B cell (primary cell): ENCODE measurements around the gene TEX14. TPM values are rescaled to one million over a fixed set of nuclear protein-coding genes. Genes with fewer than 3 reads are reported as not detected.

Experiments used
- ATAC-seq: fragments of 200-7000 bp; cut with Tn5 transposase; one replicate; pipeline ENCODE4 v1.10.0; 2021; ENCODE audit warnings: low read depth, mild to moderate bottlenecking, moderate number of reproducible peaks, moderate library complexity
- CTCF ChIA-PET: fragments of 350-600 bp; sonication (Branson Sonifier 250); formaldehyde crosslinking; loops from one replicate; lab custom pipeline; 2021; ENCODE audit warnings: antibody characterized with exemption, inconsistent platforms; lab: Charles Lee
- POLR2A ChIA-PET: fragments of 350-600 bp; sonication (Branson Sonifier 250); formaldehyde crosslinking; loops from one replicate; lab custom pipeline; 2021; ENCODE audit warnings: antibody characterized with exemption; lab: Charles Lee
- DNase-seq: peaks from one replicate; pipeline ENCODE4 v3.0.0; 2013
- H2AFZ ChIP-seq: 2 replicates; pipeline ENCODE4 v1.6.1; 2012; ENCODE audit warnings: mild to moderate bottlenecking, low read depth, low read length; ENCODE audit not compliant: insufficient read depth, poor library complexity, severe bottlenecking
- H3K27ac ChIP-seq, 2 donors: 1 replicate in 1 of 2; 2 replicates in 1 of 2; pipeline ENCODE4 v1.5.1; 2012 to 2013; ENCODE audit warnings: low read length in 2 of 2, mild to moderate bottlenecking in 2 of 2, moderate library complexity in 1 of 2
- H3K27me3 ChIP-seq, 4 experiments: fragments of 200-600 bp in 1 of 4; sonication (generic) in 1 of 4; replicated peaks in 1 of 4; 1 replicate in 2 of 4; 2 replicates in 2 of 4; pipeline versions ENCODE4 v1.6.1 to v1.7.0; 2013 to 2016; ENCODE audit warnings: low read length in 3 of 4, mild to moderate bottlenecking in 2 of 4, mixed read lengths in 1 of 4, moderate library complexity in 1 of 4; ENCODE audit not compliant: insufficient read depth in 4 of 4, control insufficient read depth in 3 of 4; ENCODE audit errors: control extremely low read depth in 1 of 4
- H3K36me3 ChIP-seq, 2 experiments: replicated peaks in 1 of 2; 1 replicate in 1 of 2; 2 replicates in 1 of 2; pipeline versions ENCODE4 v1.6.1 to v1.7.1; 2013; ENCODE audit warnings: low read length in 1 of 2; ENCODE audit not compliant: insufficient read depth in 2 of 2, control insufficient read depth in 1 of 2; ENCODE audit errors: control extremely low read depth in 1 of 2, extremely low read depth in 1 of 2
- H3K4me1 ChIP-seq, 2 donors: fragments of 200-600 bp in 1 of 2; sonication (generic) in 1 of 2; 1 replicate in 1 of 2; 2 replicates in 1 of 2; pipeline versions ENCODE4 v1.5.1 to v1.6.1; 2013 to 2017; ENCODE audit warnings: low read length in 2 of 2; ENCODE audit not compliant: control insufficient read depth in 2 of 2, insufficient read depth in 2 of 2
- H3K4me2 ChIP-seq: replicated peaks from 2 replicates; pipeline ENCODE3; 2012; ENCODE audit warnings: mild to moderate bottlenecking, low read depth, low read length; ENCODE audit not compliant: poor library complexity, severe bottlenecking
- H3K4me3 ChIP-seq, 5 experiments: fragments of 200-600 bp in 1 of 5; sonication (generic) in 1 of 5; 1 replicate in 3 of 5; 2 replicates in 2 of 5; pipeline versions ENCODE4 v1.5.1 to v1.7.0; 2011 to 2016; ENCODE audit warnings: low read length in 4 of 5, mild to moderate bottlenecking in 4 of 5, low read depth in 2 of 5, control low read depth in 1 of 5, moderate library complexity in 1 of 5; ENCODE audit not compliant: insufficient read depth in 1 of 5; ENCODE audit errors: control extremely low read depth in 1 of 5, extremely low read depth in 1 of 5
- H3K79me2 ChIP-seq: fragments of 200-600 bp; sonication (generic); one replicate; pipeline ENCODE4 v1.6.0; 2016; ENCODE audit warnings: low read length; ENCODE audit not compliant: control insufficient read depth, insufficient read depth
- H3K9ac ChIP-seq: fragments of 200-600 bp; sonication (generic); 2 replicates; pipeline ENCODE4 v1.6.1; 2017; ENCODE audit warnings: mild to moderate bottlenecking, low read length, moderate library complexity
- H3K9me3 ChIP-seq, 3 donors: one replicate each; pipeline versions ENCODE4 v1.6.1 to v1.7.1; 2013; ENCODE audit warnings: low read length in 2 of 3; ENCODE audit not compliant: control insufficient read depth in 2 of 3, insufficient read depth in 1 of 3; ENCODE audit errors: control extremely low read depth in 1 of 3
- H4K20me1 ChIP-seq: 2 replicates; pipeline ENCODE4 v1.6.0; 2012; ENCODE audit warnings: mild to moderate bottlenecking, low read length; ENCODE audit not compliant: insufficient read depth, control insufficient read depth, poor library complexity, severe bottlenecking
- H3K27ac Mint-ChIP-seq: one replicate; pipeline ENCODE4 v1.8.0; 2021; ENCODE audit warnings: mixed read lengths
- H3K27me3 Mint-ChIP-seq: one replicate; pipeline ENCODE4 v1.8.0; 2021; ENCODE audit warnings: mixed read lengths
- H3K4me1 Mint-ChIP-seq: one replicate; pipeline ENCODE4 v1.8.0; 2021; ENCODE audit warnings: mixed read lengths
- H3K4me3 Mint-ChIP-seq: one replicate; pipeline ENCODE4 v1.8.0; 2021; ENCODE audit warnings: mixed read lengths
- H3K9me3 Mint-ChIP-seq: one replicate; pipeline ENCODE4 v1.8.0; 2022; ENCODE audit warnings: mixed read lengths; ENCODE audit not compliant: insufficient read depth
- CTCF ChIP-seq: fragments of 200-600 bp; IDR thresholded peaks from one replicate; pipeline ENCODE4 v1.8.0; 2022; ENCODE audit warnings: antibody characterized with exemption, mild to moderate bottlenecking
- EZH2 ChIP-seq: IDR thresholded peaks from 2 replicates; pipeline ENCODE4 v1.6.1; 2012; ENCODE audit warnings: borderline replicate concordance, low read depth, mild to moderate bottlenecking, moderate library complexity, low read length; ENCODE audit not compliant: insufficient read depth, poor library complexity, severe bottlenecking
- WGBS: methylation state at CpG from one replicate; pipeline ENCODE4 v1.1.5; 2013; ENCODE audit warnings: missing lambda C conversion rate; ENCODE audit not compliant: insufficient coverage; 5-methylcytosine and 5-hydroxymethylcytosine counted together
- intact Hi-C: fragments of 100-400 bp; cut with micrococcal nuclease; formaldehyde crosslinking; loops from one replicate; pipeline ENCODE4 v1.10.0; 2022
- polyA plus RNA-seq: library from polyadenylated mRNA; depleted of rRNA; stranded (reverse); fragments of >200 nt; gene quantifications from 2 replicates; pipeline ENCODE4 v1.2.3, GENCODE V29; 2012
- total RNA-seq, 2 donors: library from RNA; stranded (reverse); fragments of 120-200 nt in 1 of 2; gene quantifications; 1 replicate in 1 of 2; 2 replicates in 1 of 2; pipeline versions ENCODE4 v1.2.3 to v1.2.4, GENCODE V29; 2013 to 2022

Gene TEX14
- total and polyA plus RNA-seq, 2 donors (not counting 1 experiment from before 2014, with no cell fraction given), result 0.10 to 0.20 TPM

- POLR2A ChIA-PET, result interaction anchor here (0.5 to 2.8 kb wide), 4 partner anchors 8 to 673 kb away, joined by 4 to 19 read pairs (median 5); no protein-coding TSS in a partner anchor
- H3K9me3 ChIP-seq, result no peaks in the 10 kb centered on the region
- peaks cover 57% of the 10 kb centered on the region for H3K4me1 Mint-ChIP-seq
- H3K4me3 ChIP-seq, result peak overlapping the region in 4 of 5 experiments; percentile 56 to 75 (median 65)
- intact Hi-C loops, result loop anchor here (10.0 kb wide), 1 partner anchor 659 kb away; the partner anchor contains the start of gene MRPS23
- peak overlapping the region; percentile 62 for H2AFZ ChIP-seq
- ATAC-seq (no peak), DNase-seq (peak; percentile 57)
- peak overlapping the region; percentile 79 for H3K27ac Mint-ChIP-seq
- 17% methylated on average over 9 of the region's 14 CpGs for WGBS
- H3K79me2 ChIP-seq, result peaks cover 62% of the 10 kb centered on the region
- H3K9ac ChIP-seq, result peak overlapping the region; percentile 66
- no peaks in the 10 kb centered on the region for H3K9me3 Mint-ChIP-seq
- no peaks in the 10 kb centered on the region for H3K27me3 ChIP-seq
- CTCF ChIA-PET, result interaction anchor here (0.5 to 3.4 kb wide), 4 partner anchors 8 to 709 kb away, joined by 3 to 18 read pairs (median 4); partner anchors contain the start of gene HSF5
- H3K27me3 Mint-ChIP-seq, result no peaks in the 10 kb centered on the region
- H3K4me1 ChIP-seq, result peaks cover 33 to 55% of the 10 kb centered on the region in 2 donors
- peak overlapping the region; percentile 92 for H3K4me2 ChIP-seq
- H3K27ac ChIP-seq, result peak overlapping the region in 1 of 2 donors; percentile 40
- peaks cover 41% of the 10 kb centered on the region for H4K20me1 ChIP-seq
- peak overlapping the region; percentile 91 for H3K4me3 Mint-ChIP-seq
- TF ChIP-seq CTCF (no peak), EZH2 (no peak)
- H3K36me3 ChIP-seq, result peaks cover 3 to 52% of the 10 kb centered on the region in 2 experiments
These were observed 178.4 kb downstream of the TEX14 start for GRCh38 chr17:58513267-58513964.

GRCh38 chr17:58510075-58510474, 181.8 kb downstream of the TEX14 start:
- Histone ChIP-seq H3K9me3 (no peaks in the 10 kb centered on the region), H3K4me3 (no peak overlapping the region), H3K36me3 (peaks cover 8 to 68% of the 10 kb centered on the region in 2 experiments), H3K9ac (no peak overlapping the region), H3K27me3 (no peaks in the 10 kb centered on the region), H3K79me2 (peaks cover 64% of the 10 kb centered on the region), H3K4me2 (no peak overlapping the region), H3K27ac (no peak overlapping the region), H3K4me1 (peaks cover 26 to 45% of the 10 kb centered on the region in 2 donors), H4K20me1 (peaks cover 30% of the 10 kb centered on the region), H2AFZ (no peak overlapping the region)
- TF ChIP-seq EZH2 (no peak), CTCF (no peak)
- peaks cover 48% of the 10 kb centered on the region for H3K4me1 Mint-ChIP-seq
- DNase-seq (no peak), ATAC-seq (no peak)
- intact Hi-C loops, result loop anchor here (10.0 kb wide), 1 partner anchor 655 kb away; the partner anchor contains the start of gene MRPS23
- no peak overlapping the region for H3K4me3 Mint-ChIP-seq
- no peaks in the 10 kb centered on the region for H3K27me3 Mint-ChIP-seq
- ChIA-PET POLR2A (interaction anchor here (1.1 kb wide), 1 partner anchor 182 kb away, joined by 3 read pairs; no protein-coding TSS in a partner anchor), CTCF (interaction anchor here (0.6 to 1.0 kb wide), 3 partner anchors 22 to 193 kb away, joined by 3 to 4 read pairs (median 3); partner anchors contain the start of gene HSF5)
- peak overlapping the region; percentile 27 for H3K27ac Mint-ChIP-seq
- WGBS, result 90% methylated on average over 5 of the region's 5 CpGs
- H3K9me3 Mint-ChIP-seq, result no peaks in the 10 kb centered on the region
